Measurements from ENCODE around the gene RGS3.

The RGS3 gene

DNA sequence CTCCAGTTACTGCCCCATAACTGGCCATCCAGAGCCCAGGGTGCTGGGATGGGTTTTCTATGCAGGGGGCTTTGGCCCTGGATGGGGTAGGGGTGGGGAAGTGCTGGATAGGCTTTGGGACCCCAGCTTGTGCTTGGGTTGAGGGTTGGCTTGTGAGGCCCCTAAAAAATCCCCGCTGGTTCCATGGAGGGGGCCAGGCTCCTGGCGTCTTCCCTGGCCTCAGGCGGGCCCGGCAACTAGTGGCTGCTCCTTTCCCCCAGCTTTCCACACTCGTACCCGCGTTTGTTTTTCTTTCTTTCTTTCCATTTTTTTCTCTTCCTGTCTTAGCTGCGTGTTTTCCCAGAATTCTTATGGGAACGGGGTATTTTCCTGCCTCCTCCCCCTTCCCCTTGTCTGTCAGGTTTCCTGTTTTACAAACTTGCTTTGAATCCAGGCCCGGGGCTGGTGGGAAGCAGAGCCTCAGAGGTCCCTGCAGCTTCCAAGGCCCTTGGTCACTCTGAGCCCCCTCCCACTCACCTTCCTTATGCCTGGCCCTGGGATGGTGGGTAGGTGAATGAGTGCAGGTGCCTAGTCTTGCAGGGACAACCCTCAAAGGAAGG is 40.2 kb downstream of the RGS3 start:
- TF ChIP-seq ZFX (IDR thresholded peaks at IDR 0.05): no peak
- TF ChIP-seq, protein P1, sequence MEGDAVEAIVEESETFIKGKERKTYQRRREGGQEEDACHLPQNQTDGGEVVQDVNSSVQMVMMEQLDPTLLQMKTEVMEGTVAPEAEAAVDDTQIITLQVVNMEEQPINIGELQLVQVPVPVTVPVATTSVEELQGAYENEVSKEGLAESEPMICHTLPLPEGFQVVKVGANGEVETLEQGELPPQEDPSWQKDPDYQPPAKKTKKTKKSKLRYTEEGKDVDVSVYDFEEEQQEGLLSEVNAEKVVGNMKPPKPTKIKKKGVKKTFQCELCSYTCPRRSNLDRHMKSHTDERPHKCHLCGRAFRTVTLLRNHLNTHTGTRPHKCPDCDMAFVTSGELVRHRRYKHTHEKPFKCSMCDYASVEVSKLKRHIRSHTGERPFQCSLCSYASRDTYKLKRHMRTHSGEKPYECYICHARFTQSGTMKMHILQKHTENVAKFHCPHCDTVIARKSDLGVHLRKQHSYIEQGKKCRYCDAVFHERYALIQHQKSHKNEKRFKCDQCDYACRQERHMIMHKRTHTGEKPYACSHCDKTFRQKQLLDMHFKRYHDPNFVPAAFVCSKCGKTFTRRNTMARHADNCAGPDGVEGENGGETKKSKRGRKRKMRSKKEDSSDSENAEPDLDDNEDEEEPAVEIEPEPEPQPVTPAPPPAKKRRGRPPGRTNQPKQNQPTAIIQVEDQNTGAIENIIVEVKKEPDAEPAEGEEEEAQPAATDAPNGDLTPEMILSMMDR (conservative IDR thresholded peaks at IDR 0.05): no peak
- H3K27ac ChIP-seq: no peak overlapping the region

- TF ChIP-seq, protein P1 (conservative IDR thresholded peaks at IDR 0.05): no peak
- no peak overlapping the region for H3K27ac ChIP-seq
These were observed 41.4 kb downstream of the RGS3 start for GRCh38 chr9:113504725-113505590.

DNA sequence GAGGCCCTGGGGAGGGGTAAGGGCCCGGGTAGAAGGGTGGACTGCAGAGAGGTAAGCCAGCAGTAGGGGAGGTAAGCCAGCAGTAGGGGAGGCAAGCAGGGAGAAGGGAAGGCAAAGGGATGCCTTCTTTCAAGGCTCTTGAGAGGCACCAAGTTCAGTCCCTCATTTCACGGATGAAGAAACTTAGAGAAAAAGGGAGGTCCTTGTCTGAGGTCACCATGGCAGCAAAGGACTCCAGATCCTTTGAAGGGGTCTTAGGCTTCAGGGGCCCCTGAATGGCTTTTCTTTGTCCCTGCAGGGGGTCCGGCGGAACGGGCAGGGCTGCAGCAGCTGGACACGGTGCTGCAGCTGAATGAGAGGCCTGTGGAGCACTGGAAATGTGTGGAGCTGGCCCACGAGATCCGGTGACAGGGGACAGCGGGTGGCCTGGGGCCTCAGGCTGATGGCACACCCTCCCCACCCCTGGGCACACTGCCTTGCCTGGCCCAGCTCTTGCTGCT is 42.6 kb downstream of the RGS3 start:
- no peak for TF ChIP-seq ZFX (IDR thresholded peaks at IDR 0.05)
- TF ChIP-seq, protein P1 (conservative IDR thresholded peaks at IDR 0.05): no peak

DNA sequence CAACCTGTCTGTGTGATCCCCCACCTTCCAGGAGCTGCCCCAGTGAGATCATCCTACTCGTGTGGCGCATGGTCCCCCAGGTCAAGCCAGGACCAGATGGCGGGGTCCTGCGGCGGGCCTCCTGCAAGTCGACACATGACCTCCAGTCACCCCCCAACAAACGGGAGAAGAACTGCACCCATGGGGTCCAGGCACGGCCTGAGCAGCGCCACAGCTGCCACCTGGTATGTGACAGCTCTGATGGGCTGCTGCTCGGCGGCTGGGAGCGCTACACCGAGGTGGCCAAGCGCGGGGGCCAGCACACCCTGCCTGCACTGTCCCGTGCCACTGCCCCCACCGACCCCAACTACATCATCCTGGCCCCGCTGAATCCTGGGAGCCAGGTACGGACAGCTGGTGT is 43.7 kb downstream of the RGS3 start:
- no peak overlapping the region for H3K27ac ChIP-seq
- TF ChIP-seq, protein P1 (conservative IDR thresholded peaks at IDR 0.05): no peak
- no peak for TF ChIP-seq ZFX (IDR thresholded peaks at IDR 0.05)

More for the DNA sequence above, 42.6 kb downstream of the RGS3 start:
- no peak overlapping the region for H3K27ac ChIP-seq

- H3K27ac ChIP-seq: no peak overlapping the region; the same call in 1 of the 2 replicates
- TF ChIP-seq, protein P1 (conservative IDR thresholded peaks at IDR 0.05): no peak
- no peak for TF ChIP-seq ZFX (IDR thresholded peaks at IDR 0.05)
These were observed 44.7 kb downstream of the RGS3 start for GRCh38 chr9:113508111-113508749.

DNA sequence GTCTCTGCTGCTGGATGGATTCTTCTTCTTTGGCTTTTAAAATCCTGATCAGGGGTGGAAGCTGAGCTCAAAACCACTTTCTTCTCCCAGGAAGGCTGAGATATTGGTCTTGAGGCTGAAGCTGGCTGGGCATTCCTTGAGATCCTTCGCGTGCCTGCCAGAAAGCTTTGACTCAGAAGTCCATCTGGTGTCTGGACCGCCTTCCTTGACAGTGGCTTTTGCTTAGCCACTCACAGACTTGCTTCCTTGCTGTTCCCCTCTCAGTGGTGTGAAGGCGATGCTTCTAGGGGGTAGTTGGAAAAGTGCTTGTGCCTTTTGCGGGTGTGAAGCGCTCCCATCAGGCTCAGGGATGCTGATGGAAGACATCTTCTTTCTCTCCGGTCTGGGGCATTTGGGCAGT is 45.9 kb downstream of the RGS3 start:
- no peak overlapping the region for H3K27ac ChIP-seq
- TF ChIP-seq ZFX (IDR thresholded peaks at IDR 0.05): no peak
- TF ChIP-seq, protein P1 (conservative IDR thresholded peaks at IDR 0.05): no peak
